ENCODE measurements around the gene CALM1. TPM values are rescaled to one million over a fixed set of nuclear protein-coding genes. Genes with fewer than 3 reads are reported as not detected.
A peak's percentile ranks its signal among the peaks of the same experiment; 100 is the strongest.

CALM1 gene
- total RNA-seq, 1 donor = 227 TPM

DNA sequence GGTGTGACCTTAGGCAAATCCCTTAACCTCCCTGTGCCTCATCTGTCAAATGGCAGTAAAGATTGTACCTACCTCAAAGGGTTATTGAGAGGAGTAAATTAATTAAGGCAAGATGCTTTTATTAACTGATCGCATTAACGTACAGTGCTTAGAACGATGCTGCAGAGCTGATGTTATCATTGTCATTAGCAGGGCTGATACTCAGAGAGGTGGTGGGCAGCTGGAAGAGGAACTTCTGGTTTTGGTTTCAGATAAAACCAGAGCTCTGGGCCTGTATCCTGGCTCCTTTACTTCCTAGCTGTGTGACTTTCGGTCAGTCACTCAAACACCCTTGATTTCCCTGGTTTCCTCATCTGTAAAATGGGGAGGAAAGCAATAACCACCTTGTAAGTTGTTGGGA is 55.1 kb downstream of the CALM1 start:
- H3K79me2 ChIP-seq (ENCODE audit: insufficient read depth, low read length) = no peaks in the 10 kb centered on the region
- DNase-seq (ENCODE audit: insufficient read length, low spot score, missing footprints) = no peak
- H3K27ac ChIP-seq (ENCODE audit: low read depth, low read length) = no peak overlapping the region
- H2AFZ ChIP-seq (ENCODE audit: low read length) = no peak overlapping the region
- H3K4me1 ChIP-seq (ENCODE audit: insufficient read depth, low read length) = no peaks in the 10 kb centered on the region
- H4K20me1 ChIP-seq (ENCODE audit: insufficient read depth, low read length) = no peaks in the 10 kb centered on the region
- no peak overlapping the region for H3K4me2 ChIP-seq (ENCODE audit: insufficient read depth, low read length)
- H3K4me3 ChIP-seq (ENCODE audit: insufficient read depth, low read length) = no peak overlapping the region
- H3K27me3 ChIP-seq (ENCODE audit: insufficient read depth, low read length) = no peaks in the 10 kb centered on the region
- TF ChIP-seq, protein P1, sequence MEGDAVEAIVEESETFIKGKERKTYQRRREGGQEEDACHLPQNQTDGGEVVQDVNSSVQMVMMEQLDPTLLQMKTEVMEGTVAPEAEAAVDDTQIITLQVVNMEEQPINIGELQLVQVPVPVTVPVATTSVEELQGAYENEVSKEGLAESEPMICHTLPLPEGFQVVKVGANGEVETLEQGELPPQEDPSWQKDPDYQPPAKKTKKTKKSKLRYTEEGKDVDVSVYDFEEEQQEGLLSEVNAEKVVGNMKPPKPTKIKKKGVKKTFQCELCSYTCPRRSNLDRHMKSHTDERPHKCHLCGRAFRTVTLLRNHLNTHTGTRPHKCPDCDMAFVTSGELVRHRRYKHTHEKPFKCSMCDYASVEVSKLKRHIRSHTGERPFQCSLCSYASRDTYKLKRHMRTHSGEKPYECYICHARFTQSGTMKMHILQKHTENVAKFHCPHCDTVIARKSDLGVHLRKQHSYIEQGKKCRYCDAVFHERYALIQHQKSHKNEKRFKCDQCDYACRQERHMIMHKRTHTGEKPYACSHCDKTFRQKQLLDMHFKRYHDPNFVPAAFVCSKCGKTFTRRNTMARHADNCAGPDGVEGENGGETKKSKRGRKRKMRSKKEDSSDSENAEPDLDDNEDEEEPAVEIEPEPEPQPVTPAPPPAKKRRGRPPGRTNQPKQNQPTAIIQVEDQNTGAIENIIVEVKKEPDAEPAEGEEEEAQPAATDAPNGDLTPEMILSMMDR (IDR thresholded peaks at IDR 0.05; ENCODE audit: extremely low read depth, low read depth, low read length) = no peak
- H3K36me3 ChIP-seq (ENCODE audit: insufficient read depth, low read length) = no peaks in the 10 kb centered on the region
- H3K9me3 ChIP-seq (ENCODE audit: low read depth, low read length) = peaks cover 7% of the 10 kb centered on the region

DNA sequence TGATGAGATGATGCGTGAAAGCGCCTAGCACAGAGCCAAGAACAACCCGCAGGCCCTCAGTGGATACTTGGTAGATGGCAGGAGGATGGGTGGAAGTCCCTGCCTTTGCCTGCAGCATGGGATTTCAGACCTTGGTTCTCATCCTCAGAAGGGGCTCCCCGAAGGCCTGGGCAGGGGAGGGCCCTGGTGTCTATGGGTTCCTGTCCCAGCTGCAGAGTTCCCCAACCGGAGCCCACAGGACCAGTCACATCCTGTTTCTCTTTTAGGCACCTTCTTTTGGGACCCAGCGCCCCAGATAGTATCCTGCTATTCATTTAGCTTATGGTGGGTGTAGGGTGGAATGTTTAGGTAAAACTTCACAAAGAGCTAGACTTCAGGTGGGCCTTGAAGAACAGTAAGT is 55.5 kb downstream of the CALM1 start:
- H3K4me1 ChIP-seq (ENCODE audit: insufficient read depth, low read length) = no peaks in the 10 kb centered on the region
- no peak for DNase-seq (ENCODE audit: insufficient read length, low spot score, missing footprints)
- H2AFZ ChIP-seq (ENCODE audit: low read length) = no peak overlapping the region
- H3K36me3 ChIP-seq (ENCODE audit: insufficient read depth, low read length) = no peaks in the 10 kb centered on the region
- no peaks in the 10 kb centered on the region for H4K20me1 ChIP-seq (ENCODE audit: insufficient read depth, low read length)
- TF ChIP-seq, protein P1 (IDR thresholded peaks at IDR 0.05; ENCODE audit: extremely low read depth, low read depth, low read length) = no peak
- no peak overlapping the region for H3K27ac ChIP-seq (ENCODE audit: low read depth, low read length)
- H3K4me2 ChIP-seq (ENCODE audit: insufficient read depth, low read length) = no peak overlapping the region
- no peaks in the 10 kb centered on the region for H3K27me3 ChIP-seq (ENCODE audit: insufficient read depth, low read length)
- no peak overlapping the region for H3K4me3 ChIP-seq (ENCODE audit: insufficient read depth, low read length)
- peaks cover 7% of the 10 kb centered on the region for H3K9me3 ChIP-seq (ENCODE audit: low read depth, low read length)
- no peaks in the 10 kb centered on the region for H3K79me2 ChIP-seq (ENCODE audit: insufficient read depth, low read length)

DNA sequence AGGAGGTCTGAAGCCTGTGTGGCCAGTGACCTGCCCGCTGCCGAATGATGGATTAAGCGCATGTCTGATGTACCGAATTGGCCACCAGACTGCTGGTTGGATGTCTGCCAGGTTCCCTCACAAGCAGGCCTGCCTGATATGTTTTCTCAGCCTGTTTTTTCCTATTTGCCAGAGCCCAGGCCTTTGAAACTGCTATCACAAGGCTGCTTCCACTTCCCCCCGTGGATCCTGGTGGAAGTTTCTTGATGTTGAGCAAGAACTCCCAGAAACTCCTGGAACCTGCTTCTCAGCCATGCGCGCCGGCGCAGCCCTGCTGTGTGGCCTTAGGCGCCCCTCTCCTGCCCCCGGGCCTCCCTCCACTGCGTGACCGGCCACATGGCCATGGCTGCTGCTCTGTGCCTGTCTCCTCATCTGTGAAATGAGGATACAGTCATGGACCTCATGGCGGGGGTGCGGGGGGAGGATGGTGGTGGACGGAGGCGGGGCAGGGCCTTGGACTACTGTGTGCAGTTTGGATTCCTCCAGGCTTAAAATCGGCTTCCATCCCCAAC is 56.6 kb downstream of the CALM1 start:
- Histone ChIP-seq H3K27ac (ENCODE audit: low read depth, low read length) (no peak overlapping the region), H3K9me3 (ENCODE audit: low read depth, low read length) (no peaks in the 10 kb centered on the region), H2AFZ (ENCODE audit: low read length) (no peak overlapping the region), H3K4me3 (ENCODE audit: insufficient read depth, low read length) (no peak overlapping the region), H3K36me3 (ENCODE audit: insufficient read depth, low read length) (no peaks in the 10 kb centered on the region), H3K4me1 (ENCODE audit: insufficient read depth, low read length) (no peaks in the 10 kb centered on the region), H3K4me2 (ENCODE audit: insufficient read depth, low read length) (no peak overlapping the region), H3K79me2 (ENCODE audit: insufficient read depth, low read length) (no peaks in the 10 kb centered on the region), H3K27me3 (ENCODE audit: insufficient read depth, low read length) (no peaks in the 10 kb centered on the region), H4K20me1 (ENCODE audit: insufficient read depth, low read length) (no peaks in the 10 kb centered on the region)
- TF ChIP-seq, protein P1 (IDR thresholded peaks at IDR 0.05; ENCODE audit: extremely low read depth, low read depth, low read length) = no peak
- no peak for DNase-seq (ENCODE audit: insufficient read length, low spot score, missing footprints)

DNA sequence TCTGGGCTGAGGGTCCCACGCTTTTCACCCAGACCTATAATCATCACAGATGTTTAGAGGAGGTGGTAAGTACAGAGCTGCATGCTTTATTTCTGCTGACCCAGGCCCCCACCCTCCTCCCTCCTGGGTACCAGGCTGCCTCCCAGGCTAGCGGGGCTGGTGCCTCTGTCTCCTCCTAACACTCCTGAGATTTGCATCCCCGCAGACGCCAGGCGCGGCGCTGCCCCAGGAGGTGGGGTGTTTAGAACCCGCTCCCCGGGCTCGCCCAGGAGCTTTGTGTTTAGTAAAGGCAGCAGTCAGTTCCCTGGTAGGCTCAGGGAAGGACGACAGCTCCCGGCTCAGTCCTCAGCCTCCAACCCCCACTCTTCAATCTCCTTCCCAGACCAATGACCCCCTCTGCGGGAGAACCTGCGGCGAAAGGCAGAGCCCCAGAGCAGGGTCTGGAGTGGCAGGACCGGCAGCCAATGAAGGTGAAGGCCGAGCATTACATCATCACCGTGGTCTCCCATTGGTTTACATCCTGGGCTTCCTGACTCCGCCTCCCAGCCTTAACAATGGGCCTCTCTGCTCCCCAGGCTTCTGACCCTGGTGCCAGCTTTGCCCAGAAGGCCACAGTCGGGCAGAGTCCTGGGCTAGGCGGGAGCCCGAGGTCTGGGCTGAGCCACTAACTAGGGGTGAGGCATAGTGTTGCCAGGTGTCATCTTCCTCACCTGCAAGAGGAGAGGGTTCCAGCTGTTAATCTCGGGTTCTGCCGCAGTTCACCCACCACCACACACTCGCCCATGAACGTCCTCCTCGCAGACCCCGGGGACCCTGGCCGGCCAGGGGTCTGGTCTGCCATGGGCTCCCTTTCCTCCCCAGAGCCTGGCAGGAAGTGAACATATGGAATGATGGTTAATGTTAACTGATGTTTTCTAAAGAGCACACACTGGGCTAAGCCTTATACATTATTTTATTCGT is 57.5 kb downstream of the CALM1 start:
- Histone ChIP-seq H2AFZ (ENCODE audit: low read length) (peak overlapping the region; percentile 82), H3K27ac (ENCODE audit: low read depth, low read length) (no peak overlapping the region), H4K20me1 (ENCODE audit: insufficient read depth, low read length) (no peaks in the 10 kb centered on the region), H3K79me2 (ENCODE audit: insufficient read depth, low read length) (no peaks in the 10 kb centered on the region), H3K4me3 (ENCODE audit: insufficient read depth, low read length) (peak overlapping the region; percentile 66), H3K4me2 (ENCODE audit: insufficient read depth, low read length) (peak overlapping the region; percentile 74), H3K36me3 (ENCODE audit: insufficient read depth, low read length) (no peaks in the 10 kb centered on the region), H3K9me3 (ENCODE audit: low read depth, low read length) (no peaks in the 10 kb centered on the region), H3K4me1 (ENCODE audit: insufficient read depth, low read length) (no peaks in the 10 kb centered on the region), H3K27me3 (ENCODE audit: insufficient read depth, low read length) (peaks cover 4% of the 10 kb centered on the region)
- DNase-seq (ENCODE audit: insufficient read length, low spot score, missing footprints) = peak; percentile 98
- TF ChIP-seq, protein P1 (IDR thresholded peaks at IDR 0.05; ENCODE audit: extremely low read depth, low read depth, low read length) = no peak

Data from osteoblast (primary cell).